ENCODE results near the gene DNASE1L2. TPM values are rescaled to one million over a fixed set of nuclear protein-coding genes. Genes with fewer than 3 reads are reported as not detected.
"Not testable (repeated sequence)": the region's sequence is repeated elsewhere in the genome, so short reads cannot be mapped to it uniquely, and the experiment has no call there.

DNASE1L2 gene
- total RNA-seq, 1 donor: 0.86 TPM

DNA sequence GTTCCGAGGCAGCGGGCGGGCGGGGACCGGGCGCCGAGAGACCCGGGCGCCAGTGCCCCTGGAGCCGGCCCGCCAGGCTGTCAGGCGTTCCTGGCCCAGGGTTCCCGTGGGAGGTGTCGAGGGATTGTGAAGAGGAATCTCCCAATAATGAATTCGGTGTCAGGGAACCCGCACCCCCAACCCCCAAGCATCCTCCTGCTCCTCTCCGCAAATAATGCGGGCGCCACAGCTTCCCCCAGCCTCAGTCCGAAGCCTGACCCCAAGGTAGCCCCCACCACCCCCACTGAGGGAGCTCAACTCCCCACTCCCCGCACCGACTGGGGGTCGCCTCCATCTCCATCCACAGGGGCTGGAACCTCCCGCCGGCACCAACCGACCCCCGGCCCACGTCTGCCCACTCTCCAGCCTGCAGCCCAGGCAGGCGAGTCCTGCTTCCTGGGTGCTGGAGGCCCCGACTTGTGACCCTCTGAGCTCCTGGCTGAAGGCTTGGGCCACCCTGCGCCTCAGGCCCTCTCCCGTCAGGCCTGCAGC lies 39.2 kb upstream of the DNASE1L2 start:
- TF ChIP-seq, protein P1, sequence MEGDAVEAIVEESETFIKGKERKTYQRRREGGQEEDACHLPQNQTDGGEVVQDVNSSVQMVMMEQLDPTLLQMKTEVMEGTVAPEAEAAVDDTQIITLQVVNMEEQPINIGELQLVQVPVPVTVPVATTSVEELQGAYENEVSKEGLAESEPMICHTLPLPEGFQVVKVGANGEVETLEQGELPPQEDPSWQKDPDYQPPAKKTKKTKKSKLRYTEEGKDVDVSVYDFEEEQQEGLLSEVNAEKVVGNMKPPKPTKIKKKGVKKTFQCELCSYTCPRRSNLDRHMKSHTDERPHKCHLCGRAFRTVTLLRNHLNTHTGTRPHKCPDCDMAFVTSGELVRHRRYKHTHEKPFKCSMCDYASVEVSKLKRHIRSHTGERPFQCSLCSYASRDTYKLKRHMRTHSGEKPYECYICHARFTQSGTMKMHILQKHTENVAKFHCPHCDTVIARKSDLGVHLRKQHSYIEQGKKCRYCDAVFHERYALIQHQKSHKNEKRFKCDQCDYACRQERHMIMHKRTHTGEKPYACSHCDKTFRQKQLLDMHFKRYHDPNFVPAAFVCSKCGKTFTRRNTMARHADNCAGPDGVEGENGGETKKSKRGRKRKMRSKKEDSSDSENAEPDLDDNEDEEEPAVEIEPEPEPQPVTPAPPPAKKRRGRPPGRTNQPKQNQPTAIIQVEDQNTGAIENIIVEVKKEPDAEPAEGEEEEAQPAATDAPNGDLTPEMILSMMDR (IDR thresholded peaks at IDR 0.05; ENCODE audit: insufficient read depth, low read depth, low read length): no peak
- H3K4me3 ChIP-seq (ENCODE audit: low read depth, low read length): no peak overlapping the region
- DNase-seq (ENCODE audit: low read depth): no peak

DNA sequence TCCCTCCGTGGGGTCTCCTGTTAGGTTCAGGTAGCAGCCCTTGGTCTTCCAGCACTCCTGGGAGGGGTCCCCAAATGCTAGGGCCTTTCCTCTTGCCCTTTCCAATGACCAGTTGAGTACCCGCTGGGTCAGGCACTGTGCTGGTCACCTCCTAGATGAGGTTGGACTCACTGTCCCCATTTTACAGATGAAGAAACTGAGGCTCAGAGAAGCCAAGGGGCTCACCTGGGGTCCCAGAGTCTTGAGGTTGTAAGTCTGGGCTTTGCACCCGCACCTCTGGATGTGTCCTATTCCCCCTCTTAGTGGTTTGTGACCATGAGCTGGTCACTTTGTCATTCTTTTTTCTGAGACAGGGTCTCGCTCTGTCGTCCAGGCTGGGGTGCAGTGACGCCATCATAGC lies 38.5 kb upstream of the DNASE1L2 start:
- no peak for DNase-seq (ENCODE audit: low read depth)
- no peak overlapping the region for H3K4me3 ChIP-seq (ENCODE audit: low read depth, low read length)
- TF ChIP-seq, protein P1 (IDR thresholded peaks at IDR 0.05; ENCODE audit: insufficient read depth, low read depth, low read length): no peak

DNA sequence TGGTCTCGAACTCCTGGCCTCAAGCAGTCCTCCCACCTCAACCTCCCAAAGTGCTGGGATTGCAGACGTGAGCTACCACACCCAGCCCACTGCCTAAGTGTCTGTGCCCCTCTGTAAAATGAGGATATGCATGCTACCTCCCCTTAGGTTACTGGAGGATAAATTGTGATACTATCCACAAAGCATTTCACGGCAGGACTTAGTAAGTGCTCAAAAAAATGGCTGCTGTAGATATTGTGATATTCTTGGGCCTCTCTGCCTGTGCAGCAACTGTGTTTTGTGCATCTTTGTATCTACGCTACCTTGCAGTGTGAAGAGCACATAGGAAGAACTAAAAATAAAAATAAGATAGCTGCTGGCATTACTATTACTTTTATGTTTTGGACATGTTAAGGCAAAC lies 38.0 kb upstream of the DNASE1L2 start:
- TF ChIP-seq, protein P1 (IDR thresholded peaks at IDR 0.05; ENCODE audit: insufficient read depth, low read depth, low read length): no peak
- no peak overlapping the region for H3K4me3 ChIP-seq (ENCODE audit: low read depth, low read length)
- no peak for DNase-seq (ENCODE audit: low read depth)

DNA sequence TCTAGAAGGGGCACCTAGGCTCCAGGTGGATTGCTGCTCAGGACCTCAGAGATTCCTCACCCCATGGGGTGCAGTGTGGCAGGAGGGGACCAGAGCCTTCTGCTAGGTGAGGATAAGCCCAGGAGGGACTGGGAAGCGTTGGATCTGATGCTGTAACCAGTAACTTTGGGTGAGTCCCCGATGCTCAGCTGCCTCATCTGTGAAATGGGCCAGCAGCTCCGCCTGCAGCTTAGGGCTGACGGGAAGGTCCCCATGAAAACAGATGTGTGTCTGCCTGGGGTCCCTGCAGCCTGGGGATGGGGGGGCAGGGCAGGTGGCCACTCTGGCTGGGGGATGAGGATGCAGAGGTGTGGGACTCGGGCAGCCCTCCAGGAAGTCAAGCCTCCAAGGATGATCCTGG lies 37.1 kb upstream of the DNASE1L2 start:
- TF ChIP-seq, protein P1 (IDR thresholded peaks at IDR 0.05; ENCODE audit: insufficient read depth, low read depth, low read length): no peak
- H3K4me3 ChIP-seq (ENCODE audit: low read depth, low read length): no peak overlapping the region
- no peak for DNase-seq (ENCODE audit: low read depth)

DNA sequence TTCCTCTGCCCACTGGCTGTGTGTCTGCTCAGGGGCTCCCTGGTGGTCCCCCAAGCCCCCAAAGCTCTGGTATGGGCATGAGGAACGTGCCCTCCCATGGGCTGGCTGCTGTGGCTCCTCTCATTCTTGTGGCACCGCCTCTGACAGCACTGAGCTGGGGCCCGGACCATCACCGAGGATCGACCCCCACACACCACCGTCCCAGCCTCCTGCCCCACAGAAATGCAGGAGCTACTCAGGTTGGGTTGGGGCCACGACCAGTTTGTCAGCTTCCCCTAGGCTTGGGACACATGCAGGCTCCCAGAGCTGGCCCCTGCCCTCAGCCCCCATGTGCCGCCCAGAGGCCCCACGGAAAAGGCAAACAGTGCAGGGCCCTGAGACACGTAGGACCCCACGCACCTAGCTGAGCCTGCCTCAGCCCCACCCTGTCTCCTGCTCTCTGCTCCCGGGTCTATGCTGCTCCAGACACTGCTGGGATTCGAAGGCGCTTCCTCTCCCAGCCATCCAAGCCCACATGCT lies 36.6 kb upstream of the DNASE1L2 start:
- TF ChIP-seq, protein P1 (IDR thresholded peaks at IDR 0.05; ENCODE audit: insufficient read depth, low read depth, low read length): no peak
- no peak for DNase-seq (ENCODE audit: low read depth)
- H3K4me3 ChIP-seq (ENCODE audit: low read depth, low read length): no peak overlapping the region

DNA sequence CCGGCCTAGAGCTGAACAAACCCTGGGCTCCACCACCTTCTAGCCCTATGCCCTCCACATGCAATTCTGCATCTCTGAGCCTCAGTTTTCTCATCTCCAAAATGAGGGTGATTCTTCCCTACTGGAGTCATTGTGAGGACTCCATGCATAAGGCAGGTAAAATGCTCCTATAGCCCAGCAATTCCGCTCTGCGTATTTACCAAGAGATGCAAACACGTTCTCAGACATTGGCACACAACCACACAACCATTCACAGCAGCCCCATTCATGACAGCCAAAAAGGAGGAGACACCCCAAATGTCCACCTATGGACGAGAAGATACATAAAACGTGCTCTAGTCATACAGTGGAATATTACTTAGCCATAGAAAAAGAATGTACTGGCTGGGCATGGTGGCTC lies 35.9 kb upstream of the DNASE1L2 start:
- TF ChIP-seq, protein P1 (IDR thresholded peaks at IDR 0.05; ENCODE audit: insufficient read depth, low read depth, low read length): no peak
- no peak overlapping the region for H3K4me3 ChIP-seq (ENCODE audit: low read depth, low read length)
- DNase-seq (ENCODE audit: low read depth): no peak

DNA sequence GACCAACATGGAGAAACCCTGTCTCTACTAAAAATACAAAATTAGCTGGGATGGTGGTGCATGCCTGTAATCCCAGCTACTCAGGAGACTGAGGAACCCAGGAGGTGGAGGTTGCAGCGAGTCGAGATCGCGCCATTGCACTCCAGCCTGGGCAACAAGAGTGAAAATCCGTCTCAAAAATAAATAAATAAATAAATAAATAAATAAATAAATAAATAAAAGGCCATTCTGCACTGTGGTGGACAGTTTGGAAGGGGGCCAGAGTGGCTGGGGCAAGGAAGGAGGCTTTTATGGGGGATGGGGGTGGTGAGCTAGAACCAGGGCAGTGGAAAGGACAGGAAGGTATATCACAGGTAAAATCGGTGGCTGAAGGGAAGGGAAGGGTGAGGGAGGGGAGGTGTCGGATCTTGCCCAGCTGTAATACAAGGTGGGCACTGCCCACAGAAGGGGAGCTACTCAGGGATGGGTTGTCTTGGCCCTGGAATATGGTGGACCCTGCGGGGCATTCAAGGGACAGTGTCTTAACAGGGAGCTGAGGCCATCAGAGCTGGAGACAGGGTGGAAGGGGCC lies 33.0 kb upstream of the DNASE1L2 start:
- not testable (repeated sequence) for DNase-seq (ENCODE audit: low read depth); H3K4me3 ChIP-seq (ENCODE audit: low read depth, low read length)

Measured in fibroblast of villous mesenchyme (primary cell).